CD4-positive, alpha-beta T cell (primary cell): ENCODE data around the gene MYEF2. TPM values are rescaled to one million over a fixed set of nuclear protein-coding genes. Genes with fewer than 3 reads are reported as not detected.

Experiments
- ATAC-seq: fragments of 200-7000 bp; cut with Tn5 transposase; one replicate; pipeline ENCODE4 v1.10.0; 2022; ENCODE audit warnings: mild to moderate bottlenecking; ENCODE audit not compliant: poor library complexity
- CTCF ChIA-PET: fragments of 350-600 bp; sonication (Branson Sonifier 250); formaldehyde crosslinking; loops from one replicate; lab custom pipeline; 2021; ENCODE audit warnings: antibody characterized with exemption, inconsistent platforms; lab: Charles Lee
- POLR2A ChIA-PET: fragments of 350-600 bp; sonication (Branson Sonifier 250); formaldehyde crosslinking; loops from one replicate; lab custom pipeline; 2021; ENCODE audit warnings: antibody characterized with exemption, inconsistent platforms; lab: Charles Lee
- DNase-seq, 14 experiments: peaks; one replicate each; pipeline ENCODE4 v3.0.0-alpha.2; 2013 to 2020; ENCODE audit warnings: mixed read lengths in 2 of 14
- H3K27ac ChIP-seq, 2 donors: one replicate each; pipeline versions ENCODE4 v1.5.1 to v1.7.0; 2013; ENCODE audit warnings: low read length in 2 of 2, low read depth in 1 of 2, mild to moderate bottlenecking in 1 of 2
- H3K27me3 ChIP-seq, 2 experiments: 1 replicate in 1 of 2; 2 replicates in 1 of 2; pipeline versions ENCODE4 v1.6.1 to v1.7.0; 2013; ENCODE audit warnings: low read length in 2 of 2, control low read depth in 1 of 2, mild to moderate bottlenecking in 1 of 2, moderate library complexity in 1 of 2; ENCODE audit not compliant: insufficient read depth in 2 of 2, control insufficient read depth in 1 of 2
- H3K36me3 ChIP-seq: one replicate; pipeline ENCODE4 v1.6.1; 2013; ENCODE audit warnings: low read length, control low read depth; ENCODE audit not compliant: insufficient read depth
- H3K4me1 ChIP-seq: one replicate; pipeline ENCODE4 v1.6.1; 2013; ENCODE audit warnings: low read length, control low read depth; ENCODE audit not compliant: insufficient read depth
- H3K4me3 ChIP-seq: one replicate; pipeline ENCODE4 v1.5.1; 2013; ENCODE audit warnings: mild to moderate bottlenecking, low read length, moderate library complexity
- H3K9me3 ChIP-seq, 2 experiments: 1 replicate in 1 of 2; 2 replicates in 1 of 2; pipeline versions ENCODE4 v1.6.1 to v1.7.0; 2013; ENCODE audit warnings: low read length in 2 of 2, mild to moderate bottlenecking in 2 of 2, control low read depth in 1 of 2, moderate library complexity in 1 of 2; ENCODE audit not compliant: control insufficient read depth in 1 of 2, insufficient read depth in 1 of 2
- H3K27ac Mint-ChIP-seq: one replicate; pipeline ENCODE4 v1.8.0; 2020; ENCODE audit warnings: mixed read lengths
- H3K27me3 Mint-ChIP-seq: one replicate; pipeline ENCODE4 v1.8.0; 2021; ENCODE audit warnings: mixed read lengths
- H3K36me3 Mint-ChIP-seq: one replicate; pipeline ENCODE4 v1.8.0; 2021; ENCODE audit warnings: low read depth, mixed read lengths
- H3K4me1 Mint-ChIP-seq: one replicate; pipeline ENCODE4 v1.8.0; 2021; ENCODE audit warnings: low read depth, mixed read lengths
- H3K4me3 Mint-ChIP-seq: one replicate; pipeline ENCODE4 v1.8.0; 2020; ENCODE audit warnings: mild to moderate bottlenecking, mixed read lengths
- H3K9me3 Mint-ChIP-seq: one replicate; pipeline ENCODE4 v1.8.0; 2020; ENCODE audit warnings: mixed read lengths
- intact Hi-C, 2 experiments: fragments of 100-400 bp; cut with DNase I in 1 of 2; cut with micrococcal nuclease in 1 of 2; formaldehyde crosslinking; loops; one replicate each; pipeline versions ENCODE4 v1.15.1 to v1.9.0; 2023 to 2025; cut with DNase I, micrococcal nuclease
- total RNA-seq, 174 experiments: library from RNA in 2 of 174; stranded (reverse) in 2 of 174; gene quantifications; one replicate each; pipeline ENCODE4 v1.2.3 and lab custom pipeline; 2021 to 2026
- TF ChIP-seq, protein P1 (sequence below): fragments of 200-600 bp; IDR thresholded peaks from one replicate; pipeline ENCODE4 v1.8.0; 2022; ENCODE audit warnings: antibody characterized with exemption, mild to moderate bottlenecking

The MYEF2 gene
- total RNA-seq, 2 experiments from 2014 or later, result 19.3 to 24.7 TPM

DNA sequence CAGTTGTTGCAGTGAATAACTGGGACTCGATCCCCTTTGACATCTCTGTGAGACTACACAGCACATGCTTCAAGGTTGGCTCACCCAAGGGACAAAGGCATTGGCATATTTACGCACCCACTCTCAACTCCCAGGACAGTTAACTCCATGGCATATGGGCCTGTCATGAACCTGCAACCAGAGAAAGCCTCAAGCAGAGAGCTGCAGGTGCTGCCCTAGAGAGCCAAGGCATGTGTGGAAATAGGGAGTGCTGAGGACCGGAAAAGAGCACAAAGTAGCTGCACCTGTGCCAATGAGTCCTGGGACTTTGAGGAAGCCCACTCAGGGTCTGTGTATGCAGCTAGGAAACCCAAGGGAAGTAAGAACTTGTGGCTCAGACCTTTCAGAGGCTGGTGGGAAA lies 90.3 kb downstream of the MYEF2 start:
- TF ChIP-seq, protein P1, sequence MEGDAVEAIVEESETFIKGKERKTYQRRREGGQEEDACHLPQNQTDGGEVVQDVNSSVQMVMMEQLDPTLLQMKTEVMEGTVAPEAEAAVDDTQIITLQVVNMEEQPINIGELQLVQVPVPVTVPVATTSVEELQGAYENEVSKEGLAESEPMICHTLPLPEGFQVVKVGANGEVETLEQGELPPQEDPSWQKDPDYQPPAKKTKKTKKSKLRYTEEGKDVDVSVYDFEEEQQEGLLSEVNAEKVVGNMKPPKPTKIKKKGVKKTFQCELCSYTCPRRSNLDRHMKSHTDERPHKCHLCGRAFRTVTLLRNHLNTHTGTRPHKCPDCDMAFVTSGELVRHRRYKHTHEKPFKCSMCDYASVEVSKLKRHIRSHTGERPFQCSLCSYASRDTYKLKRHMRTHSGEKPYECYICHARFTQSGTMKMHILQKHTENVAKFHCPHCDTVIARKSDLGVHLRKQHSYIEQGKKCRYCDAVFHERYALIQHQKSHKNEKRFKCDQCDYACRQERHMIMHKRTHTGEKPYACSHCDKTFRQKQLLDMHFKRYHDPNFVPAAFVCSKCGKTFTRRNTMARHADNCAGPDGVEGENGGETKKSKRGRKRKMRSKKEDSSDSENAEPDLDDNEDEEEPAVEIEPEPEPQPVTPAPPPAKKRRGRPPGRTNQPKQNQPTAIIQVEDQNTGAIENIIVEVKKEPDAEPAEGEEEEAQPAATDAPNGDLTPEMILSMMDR, result no peak
- Histone ChIP-seq H3K4me3 (no peak overlapping the region), H3K4me1 (no peaks in the 10 kb centered on the region), H3K9me3 (no peaks in the 10 kb centered on the region), H3K36me3 (no peaks in the 10 kb centered on the region), H3K27me3 (no peaks in the 10 kb centered on the region), H3K27ac (no peak overlapping the region)
- ChIA-PET POLR2A (no interaction called here), CTCF (no interaction called here)
- no peaks in the 10 kb centered on the region for H3K36me3 Mint-ChIP-seq
- ATAC-seq (no peak), DNase-seq (no peak)
- peaks cover 17% of the 10 kb centered on the region for H3K27me3 Mint-ChIP-seq
- no peak overlapping the region for H3K27ac Mint-ChIP-seq
- H3K9me3 Mint-ChIP-seq, result no peaks in the 10 kb centered on the region
- intact Hi-C loops, result no loop called here
- H3K4me3 Mint-ChIP-seq, result no peak overlapping the region
- no peaks in the 10 kb centered on the region for H3K4me1 Mint-ChIP-seq

DNA sequence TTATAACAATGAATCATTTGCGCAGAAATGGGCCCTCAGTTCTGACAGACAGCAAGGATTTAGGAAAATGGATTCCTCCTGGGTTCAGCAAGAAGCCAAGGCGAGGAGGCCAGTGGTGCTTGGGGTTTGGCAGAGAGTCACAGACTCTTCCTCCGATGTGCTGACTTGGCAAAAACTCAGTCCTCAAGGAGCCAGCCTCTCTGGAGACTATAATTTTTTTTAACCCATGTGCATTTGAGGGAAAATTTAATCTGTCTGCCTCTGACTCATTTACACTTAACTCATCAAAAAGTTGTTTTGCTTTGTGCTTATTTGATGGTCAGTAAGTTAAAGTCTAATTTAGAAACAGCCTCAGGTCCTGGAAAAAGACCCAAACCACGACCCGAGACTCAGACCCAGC lies 91.5 kb downstream of the MYEF2 start:
- peaks cover 17% of the 10 kb centered on the region for H3K27me3 Mint-ChIP-seq
- H3K4me1 ChIP-seq, result no peaks in the 10 kb centered on the region
- H3K27ac ChIP-seq, result no peak overlapping the region
- TF ChIP-seq, protein P1, result no peak
- H3K9me3 ChIP-seq, result no peaks in the 10 kb centered on the region
- no peaks in the 10 kb centered on the region for H3K36me3 ChIP-seq
- DNase-seq (no peak), ATAC-seq (no peak)
- no peaks in the 10 kb centered on the region for H3K27me3 ChIP-seq
- H3K27ac Mint-ChIP-seq, result no peak overlapping the region
- CTCF ChIA-PET, result no interaction called here
- H3K4me3 Mint-ChIP-seq, result no peak overlapping the region
- POLR2A ChIA-PET, result no interaction called here
- H3K36me3 Mint-ChIP-seq, result no peaks in the 10 kb centered on the region
- intact Hi-C loops, result no loop called here
- no peaks in the 10 kb centered on the region for H3K4me1 Mint-ChIP-seq
- no peak overlapping the region for H3K4me3 ChIP-seq
- no peaks in the 10 kb centered on the region for H3K9me3 Mint-ChIP-seq

DNA sequence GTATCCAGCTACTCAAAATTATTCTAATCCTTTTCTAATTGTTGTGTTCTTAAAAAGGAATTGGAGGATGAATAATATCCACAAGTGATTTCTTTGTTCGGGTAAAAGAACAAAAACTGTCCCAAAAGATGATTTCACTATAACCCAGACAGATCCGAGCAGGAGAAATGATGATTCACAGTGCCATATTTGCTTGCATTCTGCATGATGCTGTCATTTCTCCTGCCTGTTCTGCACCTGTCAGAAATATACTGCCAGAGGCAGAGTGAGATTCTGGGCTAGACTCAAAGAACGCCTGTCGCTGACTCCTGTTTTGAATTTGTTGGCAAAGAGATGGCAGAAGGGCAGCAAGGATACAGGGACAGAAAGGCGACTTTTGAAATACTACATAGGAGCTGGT lies 92.0 kb downstream of the MYEF2 start:
- DNase-seq (no peak), ATAC-seq (no peak)
- H3K27me3 ChIP-seq, result no peaks in the 10 kb centered on the region
- H3K4me3 ChIP-seq, result no peak overlapping the region
- H3K27ac ChIP-seq, result no peak overlapping the region
- Mint-ChIP-seq H3K4me3 (no peak overlapping the region), H3K27ac (no peak overlapping the region), H3K9me3 (no peaks in the 10 kb centered on the region), H3K27me3 (peaks cover 17% of the 10 kb centered on the region), H3K4me1 (no peaks in the 10 kb centered on the region), H3K36me3 (no peaks in the 10 kb centered on the region)
- no peaks in the 10 kb centered on the region for H3K36me3 ChIP-seq
- intact Hi-C loops, result no loop called here
- ChIA-PET POLR2A (no interaction called here), CTCF (no interaction called here)
- no peaks in the 10 kb centered on the region for H3K9me3 ChIP-seq
- TF ChIP-seq, protein P1, result no peak
- H3K4me1 ChIP-seq, result no peaks in the 10 kb centered on the region
